ENCODE measurements around the gene NRG3. TPM values are rescaled to one million over a fixed set of nuclear protein-coding genes. Genes with fewer than 3 reads are reported as not detected.

Gene NRG3
- total and polyA plus RNA-seq, 2 of the 8 experiments (the other 6 are each of a cell fraction or from before 2014, with no cell fraction given) = 4.2 to 5.0 TPM

DNA sequence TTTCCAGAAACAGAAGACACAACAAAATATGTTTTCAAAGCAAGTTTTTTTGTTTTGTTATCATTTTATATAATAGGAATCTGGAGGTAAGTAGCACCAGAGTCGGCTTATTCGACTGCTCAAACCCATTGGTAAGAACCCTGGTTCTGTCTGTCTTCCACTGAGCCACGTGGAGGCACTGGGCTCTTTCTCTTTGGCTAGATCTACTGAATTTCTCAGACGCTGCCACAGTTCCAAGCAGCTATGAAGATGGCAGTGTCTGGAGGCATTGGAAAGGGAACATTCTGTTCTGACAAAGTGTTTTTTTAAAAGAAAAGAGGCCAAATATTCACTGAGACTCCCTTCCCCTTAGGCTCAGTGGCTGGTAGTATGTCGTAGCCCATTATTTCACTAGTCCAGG is 338.8 kb downstream of the NRG3 start:
- no peak overlapping the region for H4K5ac ChIP-seq (ENCODE audit: insufficient read length, low read depth, low read length)
- H2BK15ac ChIP-seq (ENCODE audit: low read length) = no peak overlapping the region

More for the DNA sequence above, 338.8 kb downstream of the NRG3 start:
- Histone ChIP-seq H2BK12ac (ENCODE audit: low read depth, low read length) (no peak overlapping the region), H2AFZ (ENCODE audit: low read length) (no peak overlapping the region), H3K4ac (replicated peaks; ENCODE audit: insufficient read length, low read depth, low read length) (no peak overlapping the region), H2BK20ac (ENCODE audit: low read length) (no peak overlapping the region), H3K9me3 (ENCODE audit: insufficient read depth in 2 of 2, low read depth in 1 of 2, low read length in 1 of 2) (no peaks in the 10 kb centered on the region), H3K18ac (ENCODE audit: extremely low read depth, low read length) (no peak overlapping the region), H3K56ac (replicated peaks; ENCODE audit: insufficient read length, low read depth, low read length) (no peak overlapping the region), H3K14ac (ENCODE audit: insufficient read length) (no peak overlapping the region), H3K79me1 (ENCODE audit: low read depth, low read length) (no peaks in the 10 kb centered on the region), H3K23ac (ENCODE audit: insufficient read length) (no peak overlapping the region), H3K4me1 (replicated peaks in 1 of 4; ENCODE audit: control insufficient read depth in 3 of 4, insufficient read depth in 4 of 4, low read length in 3 of 4) (no peaks in the 10 kb centered on the region), H3K4me3 (ENCODE audit: extremely low read depth in 1 of 4, insufficient read depth in 2 of 4, low read depth in 3 of 4, low read length in 4 of 4) (no peak overlapping the region), H3K23me2 (ENCODE audit: low read depth, low read length) (no peaks in the 10 kb centered on the region), H3K4me2 (ENCODE audit: insufficient read depth in 1 of 2, low read depth in 2 of 2, low read length in 2 of 2) (no peak overlapping the region), H3K27me3 (replicated peaks in 1 of 4; ENCODE audit: control insufficient read depth in 3 of 4, extremely low read depth in 1 of 4, insufficient read depth in 3 of 4, low read length in 3 of 4) (no peaks in the 10 kb centered on the region), H3K79me2 (ENCODE audit: control insufficient read depth in 1 of 2, insufficient read depth in 2 of 2, low read length in 2 of 2) (no peaks in the 10 kb centered on the region), H4K8ac (ENCODE audit: extremely low read depth, insufficient read depth, low read length) (no peak overlapping the region), H4K20me1 (replicated peaks in 1 of 2; ENCODE audit: control insufficient read depth in 1 of 2, insufficient read depth in 2 of 2, low read length in 2 of 2) (no peaks in the 10 kb centered on the region), H2AK5ac (ENCODE audit: low read depth, low read length) (no peak overlapping the region), H3K9ac (replicated peaks in 1 of 4; ENCODE audit: extremely low read depth in 1 of 4, low read depth in 3 of 4, low read length in 3 of 4) (no peak overlapping the region), H2BK120ac (replicated peaks; ENCODE audit: low read depth, low read length) (no peak overlapping the region), H3K36me3 (ENCODE audit: control insufficient read depth in 2 of 4, insufficient read depth in 4 of 4, low read length in 3 of 4) (no peaks in the 10 kb centered on the region), H2BK5ac (ENCODE audit: low read depth, low read length) (no peak overlapping the region), H3K27ac (ENCODE audit: low read depth, low read length) (no peak overlapping the region), H4K91ac (replicated peaks; ENCODE audit: insufficient read length, low read length) (no peak overlapping the region)
- ChIA-PET POLR2A (ENCODE audit: partially characterized antibody) (no interaction called here), CTCF (ENCODE audit: partially characterized antibody) (no interaction called here)
- DNase-seq (ENCODE audit: low read depth in 1 of 2, low spot score in 2 of 2) (no peak), FAIRE-seq (no peak)
- no peak for TF ChIP-seq KDM5A (IDR thresholded peaks at IDR 0.05; ENCODE audit: low read length)
- WGBS, 2 experiments (ENCODE audit: extremely low coverage in 1 of 2, insufficient coverage in 1 of 2, insufficient read length in 1 of 2, insufficient replicate concordance in 2 of 2, low coverage in 1 of 2, low lambda C conversion rate in 2 of 2, missing lambda C conversion rate in 1 of 2) = 87% methylated on average over 5 of the region's 5 CpGs; no CpG with 5 or more reads in 1 of the 2 experiments
